Anterior cingulate cortex (tissue), 58 donors: ENCODE measurements around the gene KPNA6.
"Not testable (repeated sequence)": the region's sequence is repeated elsewhere in the genome, so short reads cannot be mapped to it uniquely, and the experiment has no call there.

Experiments
- DNase-seq, 58 donors: peaks; one replicate each; lab custom pipeline; 2025; lab: John Stamatoyannopoulos, UW

KPNA6 gene

GRCh38 chr1:32107742-32108661, at the start of gene KPNA6:
Gene KPNA6 (plus strand): TSS chr1:32108056. CDS start chr1:32108131, 75 bp downstream.
- DNase-seq = peak in 57 of 58 donors; percentile 44 to 92 (median 82)

DNA sequence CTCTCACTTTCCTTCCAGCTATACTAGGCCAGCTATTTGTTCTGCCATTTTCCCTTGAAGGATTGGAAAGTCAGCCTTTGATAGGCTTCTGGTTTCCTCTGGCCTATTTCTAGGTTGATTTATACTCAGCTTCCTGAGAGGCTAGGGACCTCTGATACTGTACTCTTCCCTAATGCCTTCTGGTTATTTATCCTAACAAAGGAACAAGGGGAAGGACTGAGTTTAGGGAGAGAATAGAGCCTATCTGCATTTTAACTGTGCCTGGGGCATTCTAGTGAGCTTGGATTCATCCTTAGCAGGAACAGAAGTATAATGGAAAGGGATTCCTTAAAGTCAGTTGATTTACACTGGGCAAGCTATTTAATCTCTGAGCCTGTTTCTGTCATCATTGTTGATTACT, 46.9 kb upstream of the KPNA6 start:
- DNase-seq = no peak

DNA sequence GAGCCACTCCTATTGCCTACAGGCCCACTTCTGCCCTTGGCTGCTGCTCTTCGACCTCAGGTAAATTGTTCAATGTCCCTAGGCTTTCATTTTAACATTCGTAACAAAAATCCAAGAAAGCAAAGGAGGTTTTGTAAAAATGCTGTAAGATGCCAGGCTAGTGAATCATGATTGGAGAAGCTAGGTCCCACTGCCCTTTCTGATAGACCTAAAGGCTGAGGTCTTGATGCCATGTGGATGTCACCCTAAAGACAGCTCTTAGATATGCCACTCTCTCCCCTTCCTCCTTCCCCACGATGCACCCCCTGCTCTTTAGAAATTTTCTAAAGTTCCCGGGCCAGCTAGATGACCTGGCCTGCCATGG, 45.0 kb upstream of the KPNA6 start:
- DNase-seq = no peak

GRCh38 chr1:32063261-32063681, 44.6 kb upstream of the KPNA6 start:
- peak in 3 of 58 donors; percentile 19 to 59 (median 23) for DNase-seq

- DNase-seq = not testable (repeated sequence)
Measured at GRCh38 chr1:32065613-32066488, 42.0 kb upstream of the KPNA6 start.

GRCh38 chr1:32066489-32066873, 41.4 kb upstream of the KPNA6 start:
- DNase-seq = peak in 27 of 58 donors; percentile 8 to 71 (median 30)

- DNase-seq = no peak
Measured at GRCh38 chr1:32068957-32069588, 38.8 kb upstream of the KPNA6 start.

DNA sequence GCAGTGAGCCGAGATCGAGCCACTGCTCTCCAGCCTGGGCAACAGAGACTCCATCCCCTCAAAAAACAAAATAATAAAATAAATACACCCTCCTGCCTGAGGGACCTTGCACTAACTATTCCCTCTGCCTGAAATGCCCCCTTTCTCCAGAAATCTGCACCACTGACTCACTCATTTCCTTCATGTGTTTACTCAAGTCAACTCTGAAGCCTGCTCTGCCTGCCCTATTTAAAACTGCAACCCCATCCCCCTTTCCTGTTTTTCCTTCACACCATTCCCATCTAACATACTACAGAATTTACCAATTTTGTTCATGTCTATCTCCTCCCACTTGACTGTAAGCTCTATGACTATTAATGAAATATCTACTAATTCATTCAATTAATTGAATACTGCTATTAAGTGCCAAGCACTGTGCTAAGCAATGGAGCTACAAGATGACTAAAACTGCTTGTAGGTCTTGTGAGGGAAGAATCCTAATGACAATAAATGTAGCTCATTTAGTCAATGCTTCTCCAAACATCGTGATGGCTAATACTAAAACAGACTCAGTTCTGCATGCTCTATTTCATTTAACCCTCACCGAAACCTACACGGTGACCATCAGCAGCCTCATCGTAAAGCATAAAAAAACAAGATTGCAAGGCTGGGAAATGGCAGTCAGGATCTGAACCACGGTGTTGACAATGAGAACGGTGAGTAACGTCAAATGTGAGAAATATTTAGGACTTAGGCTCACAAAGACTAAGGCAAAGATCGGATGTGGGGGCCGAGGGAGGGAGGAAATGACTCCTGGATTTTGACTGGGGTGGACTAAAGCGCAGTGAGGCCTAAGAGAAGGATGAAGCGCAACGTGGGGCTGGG, 35.9 kb upstream of the KPNA6 start:
- no peak for DNase-seq

DNA sequence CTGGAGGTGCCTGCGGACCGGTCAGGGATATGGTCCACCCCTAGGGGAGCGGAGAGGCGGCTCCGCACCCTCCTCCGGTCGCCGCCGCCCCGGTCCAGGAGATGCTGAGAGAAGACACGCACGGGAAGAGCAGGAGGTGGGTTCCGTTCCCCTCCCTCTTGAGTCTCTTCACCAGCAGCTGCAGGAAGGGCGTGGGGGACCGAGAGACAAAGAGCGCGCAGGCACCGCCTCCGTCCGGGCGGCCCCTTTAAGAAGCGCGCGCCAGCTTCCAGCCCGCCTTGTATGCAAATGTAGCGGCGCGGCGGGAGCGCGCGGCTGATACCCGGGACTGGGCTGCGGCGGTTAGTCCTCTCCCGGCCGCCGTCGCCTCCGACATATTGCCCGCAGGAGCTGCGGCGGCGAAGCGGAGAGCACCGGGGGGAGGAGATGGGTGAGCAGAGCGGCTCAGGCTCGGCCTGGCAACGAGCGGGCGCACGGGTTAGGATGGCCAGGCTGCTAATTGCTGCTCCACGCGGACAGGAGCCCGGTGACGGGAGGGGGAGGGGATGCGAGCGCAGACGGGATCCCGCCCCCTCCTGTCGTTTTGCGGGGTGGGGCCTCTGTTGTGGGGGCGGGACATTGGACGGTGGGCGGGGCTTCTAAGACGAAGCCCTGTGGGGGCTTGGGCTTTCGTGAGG, 35.1 kb upstream of the KPNA6 start, which contains the start of gene TMEM39B:
Gene TMEM39B (plus strand): TSS at position 318 of the 677 bp plus-strand sequence. CDS start 109 bp downstream, at position 427.
- peak; percentile 78 to 98 (median 94) for DNase-seq

- peak in 16 of 58 donors; percentile 72 to 97 (median 86) for DNase-seq
Measured at GRCh38 chr1:32073299-32074229, 34.3 kb upstream of the KPNA6 start.

GRCh38 chr1:32074841-32075240, 33.0 kb upstream of the KPNA6 start:
- no peak for DNase-seq

DNA sequence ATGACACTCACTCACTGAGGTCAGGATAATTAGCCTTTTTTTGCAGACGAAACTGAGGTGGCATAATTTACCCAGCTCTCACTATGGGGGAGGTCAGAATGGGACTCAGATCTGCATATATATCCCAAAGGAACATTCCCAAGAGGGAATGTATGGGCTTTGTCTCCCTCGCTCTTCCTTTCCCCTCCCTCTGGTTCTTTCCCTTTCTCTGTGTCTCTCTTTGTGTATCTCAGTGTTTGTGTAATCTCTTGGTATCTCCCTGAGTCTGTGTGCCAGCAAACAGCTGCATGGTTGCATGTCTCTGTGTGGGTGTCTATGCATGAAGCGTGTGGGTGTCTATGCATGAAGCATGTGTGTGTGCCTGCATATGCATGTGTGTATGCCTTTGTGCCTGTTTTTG, 30.4 kb upstream of the KPNA6 start:
- DNase-seq = peak in 3 of 58 donors; percentile 5 to 28 (median 10)

DNA sequence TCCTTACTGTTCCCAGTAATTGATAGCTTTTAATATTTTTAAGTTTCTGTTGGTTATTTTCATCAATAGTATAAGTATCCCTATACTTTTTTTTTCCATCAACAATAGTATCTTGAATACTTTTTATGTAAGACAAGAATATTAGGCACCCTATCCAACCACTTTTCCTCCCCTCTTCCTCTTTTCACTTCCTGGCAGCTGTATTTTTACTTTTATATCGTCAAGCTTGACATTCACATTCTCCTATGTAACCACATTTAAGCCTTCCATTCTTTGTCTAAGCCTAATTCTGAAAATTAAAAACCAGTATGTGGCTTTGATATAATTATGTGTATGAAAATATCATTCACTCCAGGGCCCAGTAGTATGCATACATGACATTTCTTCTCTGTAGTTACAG, 25.8 kb upstream of the KPNA6 start:
- DNase-seq = no peak

DNA sequence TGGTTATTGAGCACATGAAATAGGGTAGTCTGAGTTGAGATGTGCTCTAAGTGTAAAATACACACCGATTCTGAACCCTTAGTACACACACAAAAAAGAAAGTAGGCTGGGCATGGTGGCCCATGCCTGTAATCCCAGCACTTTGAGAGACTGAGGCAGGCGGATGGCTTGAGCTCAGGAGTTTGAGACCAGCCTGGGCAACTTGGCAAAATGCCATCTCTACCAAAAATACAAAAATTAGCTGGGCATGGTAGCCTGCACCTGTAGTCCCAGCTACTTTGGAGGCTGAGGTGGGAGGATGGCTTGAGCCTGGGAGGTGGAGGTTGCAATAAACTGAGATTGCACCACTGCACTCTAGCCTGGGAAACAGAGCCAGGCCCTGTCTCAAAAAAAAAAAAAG, 21.5 kb upstream of the KPNA6 start:
- not testable (repeated sequence) for DNase-seq

DNA sequence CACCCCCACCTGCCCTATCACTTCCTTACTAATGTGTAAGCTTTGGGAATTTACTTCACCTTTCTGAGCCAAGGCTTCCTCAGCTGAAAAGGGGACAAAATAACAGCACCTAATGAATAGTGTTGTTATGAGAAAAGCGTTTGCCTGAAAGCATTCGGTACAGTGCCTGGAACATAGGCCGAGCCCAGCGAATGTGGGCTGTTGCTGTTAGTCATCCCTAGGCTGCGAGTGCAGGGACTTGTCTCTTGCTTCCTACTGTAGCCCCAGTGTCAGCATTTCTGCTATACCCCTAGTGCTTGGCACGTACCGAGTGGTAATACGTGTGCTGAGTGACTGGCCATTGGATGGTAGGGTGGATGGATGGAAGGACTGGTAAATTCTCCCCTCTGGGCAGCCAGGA, 16.7 kb upstream of the KPNA6 start:
- DNase-seq = peak in 1 of 58 donors; percentile 14

- no peak for DNase-seq
Measured at GRCh38 chr1:32091591-32091990, 16.3 kb upstream of the KPNA6 start.

GRCh38 chr1:32094746-32095521, 12.9 kb upstream of the KPNA6 start:
- DNase-seq = no peak
